Hepatocyte (in vitro differentiated cells): ENCODE data around the gene STK17A. TPM values are rescaled to one million over a fixed set of nuclear protein-coding genes. Genes with fewer than 3 reads are reported as not detected.

ENCODE experiments used
- DNase-seq: peaks from one replicate; pipeline ENCODE4 v3.0.0-alpha.2; 2016; ENCODE audit warnings: low spot score
- H2AFZ ChIP-seq: fragments of 200-600 bp; sonication (generic); 2 replicates; pipeline ENCODE4 v1.6.0; 2016; ENCODE audit warnings: antibody characterized with exemption, mild to moderate bottlenecking
- H3K27ac ChIP-seq: fragments of 200-600 bp; sonication (generic); 2 replicates; pipeline ENCODE4 v1.5.1; 2016; ENCODE audit warnings: mild to moderate bottlenecking
- H3K27me3 ChIP-seq: fragments of 200-600 bp; sonication (generic); 2 replicates; pipeline ENCODE4 v1.6.1; 2016
- H3K36me3 ChIP-seq: fragments of 200-600 bp; sonication (generic); replicated peaks from 2 replicates; pipeline ENCODE4 v1.5.1; 2016; ENCODE audit warnings: low read depth; ENCODE audit not compliant: insufficient read depth
- H3K4me1 ChIP-seq: fragments of 200-600 bp; sonication (generic); 2 replicates; pipeline ENCODE4 v1.5.1; 2016; ENCODE audit warnings: mild to moderate bottlenecking, moderate library complexity; ENCODE audit not compliant: insufficient read depth
- H3K4me2 ChIP-seq: fragments of 200-600 bp; sonication (generic); 2 replicates; pipeline ENCODE4 v1.6.0; 2016
- H3K4me3 ChIP-seq: fragments of 200-600 bp; sonication (generic); 2 replicates; pipeline ENCODE4 v1.5.1; 2016; ENCODE audit warnings: mild to moderate bottlenecking
- H3K79me2 ChIP-seq: fragments of 200-600 bp; sonication (generic); 2 replicates; pipeline ENCODE4 v1.6.0; 2017; ENCODE audit warnings: mild to moderate bottlenecking
- H3K9me2 ChIP-seq: fragments of 200-600 bp; sonication (generic); replicated peaks from 2 replicates; pipeline ENCODE4 v1.6.0; 2017; ENCODE audit warnings: mild to moderate bottlenecking; ENCODE audit not compliant: insufficient read depth
- H3K9me3 ChIP-seq: fragments of 200-600 bp; sonication (generic); 2 replicates; pipeline ENCODE4 v1.5.1; 2016; ENCODE audit warnings: low read depth, mild to moderate bottlenecking
- H4K20me1 ChIP-seq: fragments of 200-600 bp; sonication (generic); 2 replicates; pipeline ENCODE4 v1.6.0; 2016; ENCODE audit warnings: mild to moderate bottlenecking; ENCODE audit not compliant: insufficient read depth, poor library complexity, severe bottlenecking
- CTCF ChIP-seq: fragments of 200-600 bp; sonication (generic); IDR thresholded peaks from 2 replicates; pipeline ENCODE4 v1.5.1; 2016; ENCODE audit warnings: antibody characterized with exemption, mild to moderate bottlenecking; ENCODE audit not compliant: poor library complexity
- EZH2 ChIP-seq: fragments of 200-600 bp; sonication (generic); IDR thresholded peaks from 2 replicates; pipeline ENCODE4 v1.6.1; 2016; ENCODE audit warnings: antibody characterized with exemption, mild to moderate bottlenecking, borderline replicate concordance
- EZH2phosphoT487 ChIP-seq: fragments of 200-600 bp; sonication (generic); IDR thresholded peaks from one replicate; pipeline ENCODE4 v1.6.1; 2018; ENCODE audit warnings: antibody characterized with exemption, mild to moderate bottlenecking, low read depth, moderate library complexity; ENCODE audit not compliant: unreplicated experiment, severe bottlenecking
- WGBS: methylation state at CpG from one replicate; pipeline ENCODE4 v1.1.6; 2016; ENCODE audit warnings: low lambda C conversion rate; ENCODE audit errors: missing lambda C conversion rate; 5-methylcytosine and 5-hydroxymethylcytosine counted together
- polyA plus RNA-seq: library from polyadenylated mRNA; unstranded; fragments of >200 nt; fragmentation: Nextera tagmentation; extraction: Ambion mirVana; gene quantifications from 2 replicates; pipeline ENCODE4 v1.2.1, GENCODE V29; 2016
- total RNA-seq: library from RNA; depleted of rRNA; stranded (reverse); fragments of >200 nt; gene quantifications from 2 replicates; pipeline ENCODE4 v1.2.3, GENCODE V29; 2014

Gene STK17A
- total and polyA plus RNA-seq, 2 experiments from 2014 or later: 21.1 to 23.6 TPM

- Histone ChIP-seq H3K36me3 (no peaks in the 10 kb centered on the region), H3K4me1 (no peaks in the 10 kb centered on the region), H3K27ac (peak overlapping the region; percentile 41), H3K9me2 (no peaks in the 10 kb centered on the region), H2AFZ (no peak overlapping the region), H3K27me3 (no peaks in the 10 kb centered on the region), H4K20me1 (peaks cover 4% of the 10 kb centered on the region), H3K9me3 (no peaks in the 10 kb centered on the region), H3K79me2 (peaks cover 91% of the 10 kb centered on the region), H3K4me2 (peak overlapping the region; percentile 36), H3K4me3 (no peak overlapping the region)
- no peak for TF ChIP-seq EZH2
- no peak for TF ChIP-seq EZH2phosphoT487
- no peak for TF ChIP-seq CTCF
- 62% methylated on average over 4 of the region's 4 CpGs for WGBS
- no peak for DNase-seq
Observed at GRCh38 chr7:43591558-43592180, 8.8 kb downstream of the STK17A start.

GRCh38 chr7:43592326-43592725, 9.4 kb downstream of the STK17A start:
- no peaks in the 10 kb centered on the region for H3K9me2 ChIP-seq
- TF ChIP-seq EZH2: no peak
- no peak for TF ChIP-seq EZH2phosphoT487
- TF ChIP-seq CTCF: no peak
- 93% methylated on average over 3 of the region's 3 CpGs for WGBS
- DNase-seq: no peak
- peaks cover 4% of the 10 kb centered on the region for H4K20me1 ChIP-seq
- H3K4me2 ChIP-seq: peak overlapping the region; percentile 36
- no peak overlapping the region for H2AFZ ChIP-seq
- no peak overlapping the region for H3K4me3 ChIP-seq
- no peaks in the 10 kb centered on the region for H3K27me3 ChIP-seq
- no peaks in the 10 kb centered on the region for H3K36me3 ChIP-seq
- H3K9me3 ChIP-seq: no peaks in the 10 kb centered on the region
- peak overlapping the region; percentile 41 for H3K27ac ChIP-seq
- peaks cover 84% of the 10 kb centered on the region for H3K79me2 ChIP-seq
- H3K4me1 ChIP-seq: no peaks in the 10 kb centered on the region

GRCh38 chr7:43593010-43593409, 10.1 kb downstream of the STK17A start:
- H3K27ac ChIP-seq: no peak overlapping the region
- no peak overlapping the region for H3K4me2 ChIP-seq
- H2AFZ ChIP-seq: no peak overlapping the region
- TF ChIP-seq CTCF: no peak
- TF ChIP-seq EZH2phosphoT487: no peak
- TF ChIP-seq EZH2: no peak
- no peaks in the 10 kb centered on the region for H3K36me3 ChIP-seq
- no peaks in the 10 kb centered on the region for H3K4me1 ChIP-seq
- WGBS: 100% methylated on average over 1 of the region's 1 CpG
- H3K79me2 ChIP-seq: peaks cover 77% of the 10 kb centered on the region
- no peaks in the 10 kb centered on the region for H3K9me2 ChIP-seq
- DNase-seq: no peak
- peaks cover 2% of the 10 kb centered on the region for H4K20me1 ChIP-seq
- H3K9me3 ChIP-seq: no peaks in the 10 kb centered on the region
- no peaks in the 10 kb centered on the region for H3K27me3 ChIP-seq
- no peak overlapping the region for H3K4me3 ChIP-seq
